ENCODE results near the gene PPP4R2. TPM values are rescaled to one million over a fixed set of nuclear protein-coding genes. Genes with fewer than 3 reads are reported as not detected.

The PPP4R2 gene
- total RNA-seq, 1 donor from 2014 or later = 143 TPM

GRCh38 chr3:72950372-72950771, 46.2 kb upstream of the PPP4R2 start:
- no peaks in the 10 kb centered on the region for H3F3A ChIP-seq (ENCODE audit: low read depth)
- no peak for DNase-seq (ENCODE audit: low spot score)
- no peaks in the 10 kb centered on the region for H3K9me3 ChIP-seq (ENCODE audit: low read depth)
- no peak overlapping the region for H2AFZ ChIP-seq (replicated peaks)
- no peaks in the 10 kb centered on the region for H3K27me3 Mint-ChIP-seq (ENCODE audit: insufficient read depth, low read depth)
- H3K27ac Mint-ChIP-seq = no peak overlapping the region
- no peak overlapping the region for H3K9ac ChIP-seq
- no peak overlapping the region for H3K4me3 Mint-ChIP-seq
- peaks cover 15% of the 10 kb centered on the region for H3K4me1 ChIP-seq
- H3K4me3 ChIP-seq = no peak overlapping the region
- H3K4me1 Mint-ChIP-seq = peaks cover 16% of the 10 kb centered on the region
- H3K79me2 ChIP-seq (ENCODE audit: low read depth) = no peaks in the 10 kb centered on the region
- no peaks in the 10 kb centered on the region for H3K36me3 ChIP-seq
- H3K9me3 Mint-ChIP-seq = no peaks in the 10 kb centered on the region
- no peak overlapping the region for H3K4me2 ChIP-seq
- no peaks in the 10 kb centered on the region for H4K20me1 ChIP-seq (ENCODE audit: low read depth)
- no peak for TF ChIP-seq CTCF (IDR thresholded peaks at IDR 0.05)
- H3K27me3 ChIP-seq = no peaks in the 10 kb centered on the region
- no peak overlapping the region for H3K27ac ChIP-seq
- H3K36me3 Mint-ChIP-seq = no peaks in the 10 kb centered on the region

GRCh38 chr3:72950801-72951200, 45.8 kb upstream of the PPP4R2 start:
- TF ChIP-seq EZH2phosphoT487 (IDR thresholded peaks at IDR 0.05) = no peak
- no peak for TF ChIP-seq CTCF (IDR thresholded peaks at IDR 0.05)
- no peak for TF ChIP-seq EZH2 (IDR thresholded peaks at IDR 0.05)
- Mint-ChIP-seq H3K36me3 (no peaks in the 10 kb centered on the region), H3K4me1 (peaks cover 16% of the 10 kb centered on the region), H3K9me3 (no peaks in the 10 kb centered on the region), H3K27me3 (ENCODE audit: insufficient read depth, low read depth) (no peaks in the 10 kb centered on the region), H3K4me3 (no peak overlapping the region), H3K27ac (no peak overlapping the region)
- H3F3A ChIP-seq (ENCODE audit: low read depth) = no peaks in the 10 kb centered on the region
- no peaks in the 10 kb centered on the region for H3K27me3 ChIP-seq
- DNase-seq (ENCODE audit: low spot score) = no peak
- no peaks in the 10 kb centered on the region for H3K79me2 ChIP-seq (ENCODE audit: low read depth)
- peaks cover 15% of the 10 kb centered on the region for H3K4me1 ChIP-seq
- no peaks in the 10 kb centered on the region for H4K20me1 ChIP-seq (ENCODE audit: low read depth)
- no peak overlapping the region for H2AFZ ChIP-seq (replicated peaks)
- H3K9me3 ChIP-seq (ENCODE audit: low read depth) = no peaks in the 10 kb centered on the region
- no peak overlapping the region for H3K4me3 ChIP-seq
- no peak overlapping the region for H3K27ac ChIP-seq
- H3K9ac ChIP-seq = no peak overlapping the region
- H3K4me2 ChIP-seq = no peak overlapping the region
- H3K36me3 ChIP-seq = no peaks in the 10 kb centered on the region

GRCh38 chr3:72951259-72951722, 45.3 kb upstream of the PPP4R2 start:
- H3K79me2 ChIP-seq (ENCODE audit: low read depth) = no peaks in the 10 kb centered on the region
- H3K36me3 Mint-ChIP-seq = no peaks in the 10 kb centered on the region
- no peak overlapping the region for H3K27ac ChIP-seq
- no peak for DNase-seq (ENCODE audit: low spot score)
- H3K4me3 Mint-ChIP-seq = no peak overlapping the region
- H3F3A ChIP-seq (ENCODE audit: low read depth) = peaks cover under 1% of the 10 kb centered on the region
- H3K4me1 Mint-ChIP-seq = peaks cover 20% of the 10 kb centered on the region
- H3K4me1 ChIP-seq = peaks cover 15% of the 10 kb centered on the region
- no peak for TF ChIP-seq EZH2 (IDR thresholded peaks at IDR 0.05)
- no peak for TF ChIP-seq CTCF (IDR thresholded peaks at IDR 0.05)
- TF ChIP-seq EZH2phosphoT487 (IDR thresholded peaks at IDR 0.05) = no peak
- no peak overlapping the region for H3K9ac ChIP-seq
- no peaks in the 10 kb centered on the region for H4K20me1 ChIP-seq (ENCODE audit: low read depth)
- H3K9me3 Mint-ChIP-seq = no peaks in the 10 kb centered on the region
- no peaks in the 10 kb centered on the region for H3K36me3 ChIP-seq
- H3K4me2 ChIP-seq = no peak overlapping the region
- H3K27me3 ChIP-seq = no peaks in the 10 kb centered on the region
- H3K9me3 ChIP-seq (ENCODE audit: low read depth) = no peaks in the 10 kb centered on the region
- no peak overlapping the region for H3K4me3 ChIP-seq
- H3K27me3 Mint-ChIP-seq (ENCODE audit: insufficient read depth, low read depth) = no peaks in the 10 kb centered on the region
- no peak overlapping the region for H3K27ac Mint-ChIP-seq
- H2AFZ ChIP-seq (replicated peaks) = no peak overlapping the region
